Right lobe of liver (tissue), 6 donors: ENCODE data around the gene STPG4. TPM values are rescaled to one million over a fixed set of nuclear protein-coding genes. Genes with fewer than 3 reads are reported as not detected.

Experiments used
- ATAC-seq, 4 donors: fragments of 200-7000 bp; cut with Tn5 transposase; one replicate each; pipeline ENCODE4 v1.9.1; 2020; ENCODE audit warnings: mild to moderate bottlenecking in 4 of 4, moderate library complexity in 4 of 4
- DNase-seq, 3 donors: peaks; one replicate each; pipeline ENCODE4 v3.0.0-alpha.2; 2020
- H3K27ac ChIP-seq, 3 donors: fragments of 200-600 bp; one replicate each; pipeline ENCODE4 v1.8.0; 2022
- H3K27me3 ChIP-seq, 2 donors: fragments of 200-600 bp; one replicate each; pipeline ENCODE4 v1.8.0; 2022
- H3K36me3 ChIP-seq, 4 donors: fragments of 200-600 bp; sonication (generic) in 1 of 4; one replicate each; pipeline versions ENCODE4 v1.5.1 to v1.8.0; 2017 to 2022; ENCODE audit warnings: control low read depth in 1 of 4
- H3K4me1 ChIP-seq, 4 donors: fragments of 200-600 bp; sonication (generic) in 1 of 4; one replicate each; pipeline versions ENCODE4 v1.5.1 to v1.8.0; 2017 to 2022; ENCODE audit warnings: control low read depth in 1 of 4
- H3K4me3 ChIP-seq, 3 donors: fragments of 200-600 bp; one replicate each; pipeline ENCODE4 v1.8.0; 2022
- H3K9me3 ChIP-seq, 4 donors: fragments of 200-600 bp; sonication (generic) in 1 of 4; one replicate each; pipeline versions ENCODE4 v1.5.1 to v1.8.0; 2017 to 2022; ENCODE audit warnings: control low read depth in 1 of 4
- CTCF ChIP-seq, 4 donors: fragments of 200-600 bp in 3 of 4; fragments of 450-650 bp in 1 of 4; IDR thresholded peaks; one replicate each; pipeline versions ENCODE4 v1.5.1 to v1.8.0; 2016 to 2022; ENCODE audit warnings: antibody characterized with exemption in 4 of 4, mild to moderate bottlenecking in 2 of 4
- POLR2A ChIP-seq: fragments of 450-650 bp; IDR thresholded peaks from one replicate; pipeline ENCODE4 v1.6.1; 2017; ENCODE audit warnings: antibody characterized with exemption, mild to moderate bottlenecking
- WGBS: methylation state at CpG from one replicate; pipeline ENCODE4 v1.1.6; 2018; ENCODE audit warnings: low coverage, low lambda C conversion rate; ENCODE audit not compliant: insufficient coverage; ENCODE audit errors: missing lambda C conversion rate; 5-methylcytosine and 5-hydroxymethylcytosine counted together
- intact Hi-C, 2 donors: fragments of 100-400 bp; cut with DNase I; formaldehyde crosslinking; loops; one replicate each; pipeline versions ENCODE4 v1.11.2 to v1.14.1; 2022
- total RNA-seq, 6 experiments: library from RNA; depleted of rRNA in 2 of 6; stranded (reverse); fragments of >200 nt in 2 of 6; fragmentation: NEBNext Ultra II Directional in 3 of 6; extraction: Animal tissue kit (Norgen Biotek cat#: 25700) in 3 of 6; gene quantifications; one replicate each; pipeline versions ENCODE4 v1.1.0 to v1.2.4, GENCODE V29; 2016 to 2023
- donor health status: DM: no; HTN: yes; CAD: no.
- donor health status: DM: no; HTN: no; CAD: no.
- donor health status: DM: no; HTN: no; CAD: no.
- donor health status: DM: no; HTN: yes; CAD: no.
- donor health status: DM: no; HTN: yes; CAD: no.

The STPG4 gene
- total RNA-seq, 6 experiments from 2014 or later: not detected

DNA sequence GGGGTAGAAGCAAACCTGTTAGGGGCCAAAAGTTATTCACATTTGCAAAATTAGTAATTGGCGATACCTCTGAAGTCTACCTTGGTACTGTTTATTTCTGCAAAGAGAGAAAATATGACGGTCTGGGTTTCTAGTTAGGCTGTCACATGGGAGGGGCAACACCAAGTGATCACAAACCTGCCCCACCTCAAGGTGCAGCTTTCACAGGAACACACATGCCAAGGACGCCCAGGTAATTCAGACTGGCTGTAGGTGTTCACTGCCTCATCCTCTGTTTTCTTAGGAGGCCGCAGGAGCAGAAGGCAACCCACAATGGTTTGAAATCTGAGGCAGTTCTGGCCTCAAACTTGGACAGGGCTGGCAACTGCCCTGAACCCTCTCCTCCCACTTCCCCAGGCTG is 56.2 kb downstream of the STPG4 start:
- Histone ChIP-seq H3K36me3 (no peaks in the 10 kb centered on the region), H3K27ac (no peak overlapping the region), H3K27me3 (no peaks in the 10 kb centered on the region), H3K9me3 (no peaks in the 10 kb centered on the region), H3K4me3 (no peak overlapping the region), H3K4me1 (no peaks in the 10 kb centered on the region)
- no peak for TF ChIP-seq CTCF (IDR thresholded peaks at IDR 0.05)
- no peak for TF ChIP-seq POLR2A
- ATAC-seq (no peak), DNase-seq (no peak)
- intact Hi-C loops: no loop called here
- 82% methylated on average over 2 of the region's 4 CpGs for WGBS

- no peaks in the 10 kb centered on the region for H3K9me3 ChIP-seq
- no peak overlapping the region for H3K4me3 ChIP-seq
- no peaks in the 10 kb centered on the region for H3K4me1 ChIP-seq
- TF ChIP-seq CTCF (IDR thresholded peaks at IDR 0.05) (no peak), POLR2A (no peak)
- DNase-seq: no peak
- intact Hi-C loops: no loop called here
- no peak for ATAC-seq
- no peaks in the 10 kb centered on the region for H3K27me3 ChIP-seq
- H3K27ac ChIP-seq: no peak overlapping the region
- 79% methylated on average over 2 of the region's 4 CpGs for WGBS
- no peaks in the 10 kb centered on the region for H3K36me3 ChIP-seq
Observed at GRCh38 chr2:47097563-47097962, 57.5 kb downstream of the STPG4 start.

GRCh38 chr2:47096451-47096850 is 58.7 kb downstream of the STPG4 start:
- Histone ChIP-seq H3K9me3 (peaks cover 0 to 2% (median 0%) of the 10 kb centered on the region in 4 donors), H3K4me1 (no peaks in the 10 kb centered on the region), H3K27me3 (no peaks in the 10 kb centered on the region), H3K36me3 (no peaks in the 10 kb centered on the region), H3K27ac (no peak overlapping the region), H3K4me3 (no peak overlapping the region)
- intact Hi-C loops: no loop called here
- ATAC-seq: no peak
- DNase-seq: no peak
- WGBS: 80% methylated on average over 4 of the region's 4 CpGs
- no peak for TF ChIP-seq POLR2A
- TF ChIP-seq CTCF (IDR thresholded peaks at IDR 0.05): no peak

DNA sequence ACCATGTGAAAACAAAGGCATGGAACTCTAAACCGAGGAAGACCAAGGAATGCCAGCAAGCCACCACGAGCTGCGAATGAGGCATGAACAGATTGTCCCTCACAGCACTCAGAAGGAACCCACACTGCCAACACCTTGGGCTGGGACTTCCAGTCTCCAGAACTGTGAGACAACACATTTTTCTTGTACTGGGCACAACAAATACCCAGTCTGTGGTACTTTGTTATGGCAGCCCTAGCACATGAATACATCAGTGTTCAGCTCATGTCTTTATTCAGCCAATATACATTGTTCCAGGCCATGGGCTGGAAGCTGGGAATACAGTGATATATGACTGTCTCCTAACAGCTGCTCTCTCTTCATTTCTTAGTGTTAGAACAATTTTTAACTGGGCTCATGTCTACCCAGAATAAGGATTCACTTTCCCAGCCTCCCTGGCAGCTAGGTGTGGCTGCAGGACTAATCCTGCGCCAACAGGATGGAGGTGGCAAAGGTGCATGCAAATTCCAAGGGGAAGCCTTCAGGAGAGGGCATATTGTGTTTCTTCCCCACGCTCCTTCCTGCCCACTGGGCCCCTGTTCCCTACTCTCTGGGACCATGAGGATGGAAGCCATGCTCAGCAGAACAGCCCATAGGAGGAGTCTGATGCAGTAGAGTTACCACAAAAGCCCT is 59.6 kb downstream of the STPG4 start:
- WGBS: no CpG with 5 or more reads among the region's 5 CpGs
- H3K27ac ChIP-seq: no peak overlapping the region
- DNase-seq: no peak
- H3K9me3 ChIP-seq: peaks cover 0 to 3% (median 0%) of the 10 kb centered on the region in 4 donors
- no peaks in the 10 kb centered on the region for H3K36me3 ChIP-seq
- ATAC-seq: no peak
- H3K27me3 ChIP-seq: no peaks in the 10 kb centered on the region
- H3K4me3 ChIP-seq: no peak overlapping the region
- intact Hi-C loops: no loop called here
- no peaks in the 10 kb centered on the region for H3K4me1 ChIP-seq
- no peak for TF ChIP-seq CTCF (IDR thresholded peaks at IDR 0.05)
- no peak for TF ChIP-seq POLR2A
